HG03095 (cell line): ENCODE measurements around the gene EID2B.

Experiments
- ATAC-seq: cut with Tn5 transposase; IDR thresholded peaks from one replicate; pipeline ENCODE4 v1.9.1; 2021; ENCODE audit warnings: moderate library complexity; ENCODE audit not compliant: unreplicated experiment

EID2B gene

GRCh38 chr19:39533003-39533512 is 406 bp upstream of the EID2B start:
- no peak for ATAC-seq

DNA sequence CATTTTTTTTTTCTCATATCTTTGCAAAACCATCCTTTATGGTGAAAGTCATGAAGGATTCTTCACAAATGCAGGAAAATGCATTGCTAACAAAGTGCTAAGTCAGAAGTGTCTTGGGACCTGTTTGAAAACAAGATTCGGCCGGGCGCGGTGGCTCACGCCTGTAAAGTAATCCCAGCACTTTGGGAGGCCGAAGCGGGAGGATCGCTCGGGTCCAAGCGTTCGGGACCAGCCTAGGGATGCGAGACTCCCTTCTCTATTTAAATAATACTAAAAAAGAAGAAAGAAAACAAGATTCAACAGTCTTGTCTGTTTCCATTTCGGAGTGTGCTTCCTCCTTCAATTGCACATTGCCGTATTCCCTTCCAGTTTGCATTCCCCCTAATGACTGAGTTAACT is 819 bp downstream of the EID2B start:
- ATAC-seq, result no peak

DNA sequence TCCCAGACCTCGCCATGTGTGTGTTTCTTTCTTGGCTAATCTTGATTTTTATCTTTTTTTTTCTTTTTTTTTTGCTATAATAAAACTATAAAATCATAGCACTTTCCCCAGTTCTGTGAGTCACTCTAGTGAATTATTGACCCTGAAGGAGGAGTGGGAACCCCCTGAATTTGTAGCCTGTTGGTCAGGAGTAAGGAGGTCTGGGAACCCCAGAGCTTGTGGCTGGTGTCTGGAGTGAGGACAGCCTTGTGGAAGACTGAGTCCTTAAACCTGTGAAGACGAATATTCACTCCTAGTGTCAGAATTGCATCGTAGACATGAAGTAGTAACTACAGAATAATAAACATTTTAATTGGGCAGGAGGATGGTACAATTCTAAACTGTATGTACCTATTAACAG is 7.4 kb downstream of the EID2B start:
- no peak for ATAC-seq

- ATAC-seq, result no peak
Observed at GRCh38 chr19:39524495-39524894, 8.2 kb downstream of the EID2B start.

DNA sequence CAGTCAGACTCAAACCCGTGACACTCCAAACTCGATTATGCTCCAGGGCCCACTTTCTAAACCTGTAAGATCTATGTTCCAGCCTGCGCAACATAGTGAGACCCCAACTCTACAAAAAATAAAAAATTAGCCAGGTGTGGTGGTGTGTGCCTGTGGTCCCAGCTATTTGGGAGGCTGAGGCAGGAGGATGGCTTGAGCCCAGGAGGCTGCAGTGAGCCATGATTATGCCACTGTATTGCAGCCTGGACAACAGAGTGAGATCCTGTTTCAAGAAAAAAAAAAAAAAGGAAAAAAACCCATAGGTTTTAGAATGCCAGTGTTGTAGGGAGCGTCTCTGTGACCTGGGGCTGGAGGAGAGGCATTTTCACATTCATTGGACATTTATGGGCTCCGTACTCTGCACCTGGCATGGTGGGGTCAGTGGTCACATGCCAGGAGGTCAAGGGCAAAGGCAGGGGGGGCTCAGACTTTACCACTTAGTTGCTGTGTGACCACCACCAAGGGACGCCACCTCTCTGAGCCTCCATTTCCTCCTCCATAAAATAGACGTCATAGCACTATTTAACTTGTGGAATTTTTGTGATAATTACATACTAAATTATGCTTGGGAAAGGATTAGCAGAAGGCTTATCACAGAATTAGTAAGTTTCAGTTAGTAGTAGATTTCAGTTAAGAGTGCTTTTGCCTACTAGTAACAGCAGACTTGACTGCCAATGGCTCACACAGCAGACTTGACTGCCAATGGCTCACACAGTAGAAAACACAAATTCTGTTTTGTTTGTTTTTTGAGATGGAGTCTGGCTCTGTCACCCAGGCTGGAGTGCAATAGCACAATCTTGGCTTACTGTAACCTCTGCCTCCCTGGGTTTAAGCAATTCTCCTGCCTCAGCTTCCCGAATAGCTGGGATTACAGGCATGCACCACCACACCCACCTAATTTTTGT is 11.8 kb downstream of the EID2B start:
- ATAC-seq, result no peak

DNA sequence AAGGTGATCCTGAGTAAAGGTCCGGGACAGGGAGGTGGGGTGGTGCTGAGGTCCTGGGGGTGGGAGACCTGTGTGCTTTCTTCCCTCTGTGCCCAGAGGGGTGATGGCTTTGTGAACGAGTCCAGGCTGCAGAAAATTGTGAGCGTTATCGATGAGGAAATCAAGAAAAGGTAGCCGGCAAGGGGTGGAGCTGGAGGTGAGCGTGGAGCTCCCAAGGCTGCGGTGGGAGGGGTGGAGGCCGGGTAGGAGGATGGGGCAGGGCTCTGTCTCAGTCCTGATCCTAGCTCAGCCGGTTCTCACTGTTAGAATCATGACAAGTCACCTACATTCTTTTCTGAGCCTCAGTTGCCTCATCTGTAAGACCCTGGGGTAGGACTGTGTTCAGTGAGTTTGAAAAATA is 13.7 kb downstream of the EID2B start:
- no peak for ATAC-seq

- ATAC-seq, result no peak
Observed at GRCh38 chr19:39518458-39518857, 14.2 kb downstream of the EID2B start.

DNA sequence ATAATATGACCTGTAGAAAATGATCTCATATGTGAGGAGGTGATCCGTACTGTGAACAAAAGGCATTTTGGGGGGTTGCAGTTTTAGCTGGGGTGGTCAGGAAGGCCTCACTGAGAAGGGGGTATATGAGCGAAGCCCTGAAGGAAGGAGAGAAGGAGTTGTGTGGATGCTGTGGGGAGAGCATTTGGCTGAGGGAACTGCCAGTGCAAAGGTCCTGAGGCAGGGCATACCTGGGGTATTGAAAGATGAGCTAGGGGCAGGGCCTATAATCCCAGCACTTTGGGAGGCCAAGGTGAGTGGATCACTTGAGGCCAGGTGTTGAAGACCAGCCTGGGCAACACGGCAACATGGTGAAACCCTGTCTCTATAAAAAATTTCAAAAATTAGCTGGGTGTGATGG is 15.2 kb downstream of the EID2B start:
- ATAC-seq, result no peak

GRCh38 chr19:39516270-39516669 is 16.4 kb downstream of the EID2B start:
- ATAC-seq, result no peak

- ATAC-seq, result no peak
Observed at GRCh38 chr19:39515551-39516191, 17.0 kb downstream of the EID2B start.

GRCh38 chr19:39514840-39515550 is 17.7 kb downstream of the EID2B start, which contains the start of gene SELENOV:
TSS of gene SELENOV (plus strand) at chr19:39515139. CDS start at chr19:39515213, 74 bp downstream.
- ATAC-seq, result no peak

GRCh38 chr19:39512988-39513387 is 19.7 kb downstream of the EID2B start:
- ATAC-seq, result no peak

DNA sequence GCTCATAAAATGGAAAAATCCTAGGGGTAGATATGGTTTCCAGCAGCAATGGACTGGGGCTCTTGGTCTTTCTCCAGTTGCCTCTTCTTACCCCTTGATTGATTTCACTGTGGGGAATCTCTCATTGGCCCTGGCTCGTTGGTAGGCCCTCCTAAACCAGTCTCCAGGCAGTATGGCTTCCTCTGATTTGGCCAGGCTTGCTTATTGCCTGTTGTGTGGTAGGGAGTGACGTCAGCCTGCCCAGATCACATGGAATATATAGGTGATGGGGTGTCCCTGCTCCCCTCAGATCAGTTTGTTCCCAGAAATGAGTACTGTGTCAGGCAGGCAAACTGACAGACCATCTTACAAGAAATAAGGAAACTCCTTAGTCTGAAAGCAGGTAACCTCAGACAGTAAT is 23.4 kb downstream of the EID2B start:
- ATAC-seq, result no peak

DNA sequence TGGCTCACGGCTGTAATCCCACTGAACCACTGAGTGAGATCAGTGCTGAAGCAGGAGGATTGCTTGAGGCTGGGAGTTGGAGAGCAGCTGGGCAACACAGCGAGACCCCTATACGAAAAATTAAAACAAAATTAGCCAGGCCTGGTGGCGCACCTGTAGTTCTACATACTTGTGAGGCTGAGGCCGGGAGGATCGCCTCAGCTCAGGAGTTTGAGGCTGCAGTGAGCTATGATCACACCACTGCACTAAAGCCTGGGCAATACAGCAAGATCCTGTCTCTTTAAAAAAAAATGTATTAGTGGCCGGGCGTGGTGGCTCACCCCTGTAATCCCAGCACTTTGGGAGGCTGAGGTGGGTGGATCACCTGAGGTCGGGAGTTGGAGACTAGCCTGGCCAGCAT is 24.0 kb downstream of the EID2B start:
- no peak for ATAC-seq

GRCh38 chr19:39507715-39508364 is 24.8 kb downstream of the EID2B start:
- ATAC-seq, result no peak

- no peak for ATAC-seq
Observed at GRCh38 chr19:39506944-39507714, 25.5 kb downstream of the EID2B start.

- ATAC-seq, result no peak
Observed at GRCh38 chr19:39506598-39506943, 26.1 kb downstream of the EID2B start.

- ATAC-seq, result no peak
Observed at GRCh38 chr19:39502640-39503417, 29.8 kb downstream of the EID2B start.

- no peak for ATAC-seq
Observed at GRCh38 chr19:39501340-39501739, 31.3 kb downstream of the EID2B start.
